ENCODE data around the gene CDC45.

The CDC45 gene

DNA sequence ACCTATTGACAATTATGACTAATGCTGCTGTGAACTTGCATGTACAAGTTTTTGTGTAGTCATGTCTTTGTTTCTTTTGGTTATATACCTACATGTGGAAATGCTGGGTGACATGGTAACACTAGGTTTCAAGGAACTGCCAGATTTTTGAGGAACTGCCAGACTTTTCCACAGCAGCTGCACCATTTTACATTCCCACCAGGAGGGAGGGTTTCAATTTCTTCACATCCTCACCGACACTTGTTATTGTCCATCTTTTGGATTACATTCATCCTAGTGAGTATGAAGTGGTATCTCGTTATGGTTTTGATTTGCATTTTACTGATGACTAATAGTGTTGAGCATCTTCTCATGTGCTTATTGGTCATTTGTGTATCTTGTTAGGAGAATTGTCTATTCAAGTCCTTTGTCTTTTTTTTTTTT lies 31.2 kb downstream of the CDC45 start:
- Histone ChIP-seq H3K4me3 (ENCODE audit: low read length) (no peak overlapping the region), H3K27ac (ENCODE audit: low read depth, low read length) (no peak overlapping the region), H3K4me2 (ENCODE audit: low read length) (no peak overlapping the region), H3K9me3 (ENCODE audit: control insufficient read depth, insufficient read depth, low read length) (no peaks in the 10 kb centered on the region), H3K79me2 (ENCODE audit: control insufficient read depth, low read length) (no peaks in the 10 kb centered on the region), H3F3A (ENCODE audit: control insufficient read depth, insufficient read depth) (no peaks in the 10 kb centered on the region), H3K4me1 (ENCODE audit: control insufficient read depth, low read length) (no peaks in the 10 kb centered on the region), H3K27me3 (ENCODE audit: control insufficient read depth, low read length) (no peaks in the 10 kb centered on the region), H4K20me1 (ENCODE audit: control insufficient read depth, insufficient read depth, low read depth, low read length) (no peaks in the 10 kb centered on the region), H3K36me3 (ENCODE audit: control insufficient read depth, low read length) (peaks cover 84% of the 10 kb centered on the region), H3K9me2 (replicated peaks; ENCODE audit: control insufficient read depth, low read length) (no peaks in the 10 kb centered on the region)
- TF ChIP-seq, protein P1, sequence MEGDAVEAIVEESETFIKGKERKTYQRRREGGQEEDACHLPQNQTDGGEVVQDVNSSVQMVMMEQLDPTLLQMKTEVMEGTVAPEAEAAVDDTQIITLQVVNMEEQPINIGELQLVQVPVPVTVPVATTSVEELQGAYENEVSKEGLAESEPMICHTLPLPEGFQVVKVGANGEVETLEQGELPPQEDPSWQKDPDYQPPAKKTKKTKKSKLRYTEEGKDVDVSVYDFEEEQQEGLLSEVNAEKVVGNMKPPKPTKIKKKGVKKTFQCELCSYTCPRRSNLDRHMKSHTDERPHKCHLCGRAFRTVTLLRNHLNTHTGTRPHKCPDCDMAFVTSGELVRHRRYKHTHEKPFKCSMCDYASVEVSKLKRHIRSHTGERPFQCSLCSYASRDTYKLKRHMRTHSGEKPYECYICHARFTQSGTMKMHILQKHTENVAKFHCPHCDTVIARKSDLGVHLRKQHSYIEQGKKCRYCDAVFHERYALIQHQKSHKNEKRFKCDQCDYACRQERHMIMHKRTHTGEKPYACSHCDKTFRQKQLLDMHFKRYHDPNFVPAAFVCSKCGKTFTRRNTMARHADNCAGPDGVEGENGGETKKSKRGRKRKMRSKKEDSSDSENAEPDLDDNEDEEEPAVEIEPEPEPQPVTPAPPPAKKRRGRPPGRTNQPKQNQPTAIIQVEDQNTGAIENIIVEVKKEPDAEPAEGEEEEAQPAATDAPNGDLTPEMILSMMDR (IDR thresholded peaks at IDR 0.05; ENCODE audit: low read depth, low read length, poor library complexity, severe bottlenecking) = no peak
- TF ChIP-seq EZH2phosphoT487 (IDR thresholded peaks at IDR 0.05; ENCODE audit: borderline replicate concordance, low read length) = no peak

- no peak for TF ChIP-seq EZH2phosphoT487 (IDR thresholded peaks at IDR 0.05; ENCODE audit: borderline replicate concordance, low read length)
- TF ChIP-seq, protein P1 (IDR thresholded peaks at IDR 0.05; ENCODE audit: low read depth, low read length, poor library complexity, severe bottlenecking) = no peak
- no peaks in the 10 kb centered on the region for H3K9me2 ChIP-seq (replicated peaks; ENCODE audit: control insufficient read depth, low read length)
- no peak overlapping the region for H3K27ac ChIP-seq (ENCODE audit: low read depth, low read length)
- no peaks in the 10 kb centered on the region for H3K79me2 ChIP-seq (ENCODE audit: control insufficient read depth, low read length)
- H4K20me1 ChIP-seq (ENCODE audit: control insufficient read depth, insufficient read depth, low read depth, low read length) = no peaks in the 10 kb centered on the region
- H3K4me2 ChIP-seq (ENCODE audit: low read length) = no peak overlapping the region
- no peaks in the 10 kb centered on the region for H3K27me3 ChIP-seq (ENCODE audit: control insufficient read depth, low read length)
- no peaks in the 10 kb centered on the region for H3F3A ChIP-seq (ENCODE audit: control insufficient read depth, insufficient read depth)
- H3K9me3 ChIP-seq (ENCODE audit: control insufficient read depth, insufficient read depth, low read length) = no peaks in the 10 kb centered on the region
- H3K4me1 ChIP-seq (ENCODE audit: control insufficient read depth, low read length) = no peaks in the 10 kb centered on the region
- H3K36me3 ChIP-seq (ENCODE audit: control insufficient read depth, low read length) = peaks cover 90% of the 10 kb centered on the region
- H3K4me3 ChIP-seq (ENCODE audit: low read length) = no peak overlapping the region
Measured at GRCh38 chr22:19513823-19514222, 34.1 kb downstream of the CDC45 start.

DNA sequence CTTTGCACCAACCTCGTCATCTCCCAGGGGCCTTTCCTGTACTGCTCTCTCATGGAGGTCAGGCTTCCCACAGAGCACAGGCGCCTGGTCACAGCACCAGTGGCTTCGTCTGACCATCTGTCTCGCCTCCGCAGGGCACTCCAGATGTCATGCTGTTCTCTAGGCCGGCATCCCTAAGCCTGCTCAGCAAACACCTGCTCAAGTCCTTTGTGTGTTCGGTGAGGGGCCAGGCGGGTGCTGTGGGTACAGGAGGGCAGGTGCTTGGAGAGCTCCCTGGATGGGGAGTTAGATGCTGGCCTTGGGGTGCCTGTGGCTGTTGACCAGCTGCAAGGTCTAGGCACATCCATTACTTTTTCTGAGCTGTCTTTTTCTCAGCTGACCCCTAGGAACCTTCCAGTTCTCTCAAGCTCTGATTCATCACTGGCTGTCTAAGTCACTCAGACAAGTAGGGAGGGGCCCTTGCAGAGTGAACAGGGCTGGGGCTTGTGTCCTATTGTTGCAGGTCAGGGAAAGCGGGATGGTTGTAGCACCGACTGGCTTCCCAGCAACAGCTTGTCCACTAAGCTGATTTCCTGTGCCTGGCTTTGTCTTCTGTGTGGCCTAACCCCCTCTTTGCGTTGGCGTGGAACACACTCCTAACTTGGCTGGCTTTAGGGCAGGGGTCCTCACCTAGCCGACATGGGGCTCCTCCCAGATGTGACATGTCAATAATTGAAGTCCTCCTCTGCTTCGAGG lies 35.3 kb downstream of the CDC45 start:
- H3K4me1 ChIP-seq (ENCODE audit: control insufficient read depth, low read length) = no peaks in the 10 kb centered on the region
- H3K9me3 ChIP-seq (ENCODE audit: control insufficient read depth, insufficient read depth, low read length) = no peaks in the 10 kb centered on the region
- H4K20me1 ChIP-seq (ENCODE audit: control insufficient read depth, insufficient read depth, low read depth, low read length) = no peaks in the 10 kb centered on the region
- no peaks in the 10 kb centered on the region for H3K79me2 ChIP-seq (ENCODE audit: control insufficient read depth, low read length)
- TF ChIP-seq EZH2phosphoT487 (IDR thresholded peaks at IDR 0.05; ENCODE audit: borderline replicate concordance, low read length) = no peak
- TF ChIP-seq, protein P1 (IDR thresholded peaks at IDR 0.05; ENCODE audit: low read depth, low read length, poor library complexity, severe bottlenecking) = no peak
- H3K4me3 ChIP-seq (ENCODE audit: low read length) = no peak overlapping the region
- H3K36me3 ChIP-seq (ENCODE audit: control insufficient read depth, low read length) = peaks cover 84% of the 10 kb centered on the region
- H3K9me2 ChIP-seq (replicated peaks; ENCODE audit: control insufficient read depth, low read length) = no peaks in the 10 kb centered on the region
- H3K4me2 ChIP-seq (ENCODE audit: low read length) = no peak overlapping the region
- no peaks in the 10 kb centered on the region for H3F3A ChIP-seq (ENCODE audit: control insufficient read depth, insufficient read depth)
- no peak overlapping the region for H3K27ac ChIP-seq (ENCODE audit: low read depth, low read length)
- H3K27me3 ChIP-seq (ENCODE audit: control insufficient read depth, low read length) = no peaks in the 10 kb centered on the region
